DOHH2 (cell line): ENCODE data around the gene CA5A.

Experiments
- EZH2phosphoT487 ChIP-seq: fragments of 200-600 bp; sonication (generic); IDR thresholded peaks from 2 replicates; pipeline ENCODE4 v1.6.1; 2017; ENCODE audit warnings: borderline replicate concordance, mild to moderate bottlenecking, antibody characterized with exemption, low read length, moderate library complexity, mixed read lengths
- TF ChIP-seq, protein P1 (sequence below): fragments of 200-600 bp; sonication (generic); IDR thresholded peaks from one replicate; pipeline ENCODE4 v1.5.1; 2014; ENCODE audit warnings: antibody characterized with exemption, mild to moderate bottlenecking, low read depth, low read length; ENCODE audit not compliant: poor library complexity, severe bottlenecking

DNA sequence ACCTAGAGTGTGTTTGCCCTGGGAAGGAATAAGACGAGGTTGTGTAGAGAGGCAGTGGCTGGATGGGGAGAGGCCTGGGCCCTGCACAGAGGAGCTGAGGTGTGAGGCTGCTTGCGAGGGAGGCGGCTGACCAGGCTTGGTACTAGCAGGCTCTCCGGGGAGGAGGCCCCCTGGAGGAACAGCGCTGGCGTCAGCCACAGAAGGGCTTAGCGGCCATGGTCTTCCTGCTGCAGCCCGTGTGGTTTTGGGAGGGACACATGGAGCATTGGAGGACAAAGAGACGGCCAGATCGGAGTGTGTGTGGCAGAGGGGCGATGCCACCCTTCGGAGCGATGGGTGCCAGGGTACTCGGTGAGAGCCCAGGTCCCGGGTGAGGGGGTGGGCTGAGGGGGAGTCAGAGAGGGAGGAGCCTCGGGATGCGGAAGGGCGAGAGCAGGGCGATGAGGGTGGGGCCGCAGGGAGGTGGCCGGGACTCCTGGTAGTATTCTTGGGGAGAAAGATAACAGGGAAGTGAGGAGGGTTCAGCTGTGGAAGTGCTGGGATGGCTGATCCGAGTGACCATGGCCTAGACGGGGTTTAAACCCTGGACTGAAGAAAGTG is 23.2 kb upstream of the CA5A start:
- TF ChIP-seq, protein P1, sequence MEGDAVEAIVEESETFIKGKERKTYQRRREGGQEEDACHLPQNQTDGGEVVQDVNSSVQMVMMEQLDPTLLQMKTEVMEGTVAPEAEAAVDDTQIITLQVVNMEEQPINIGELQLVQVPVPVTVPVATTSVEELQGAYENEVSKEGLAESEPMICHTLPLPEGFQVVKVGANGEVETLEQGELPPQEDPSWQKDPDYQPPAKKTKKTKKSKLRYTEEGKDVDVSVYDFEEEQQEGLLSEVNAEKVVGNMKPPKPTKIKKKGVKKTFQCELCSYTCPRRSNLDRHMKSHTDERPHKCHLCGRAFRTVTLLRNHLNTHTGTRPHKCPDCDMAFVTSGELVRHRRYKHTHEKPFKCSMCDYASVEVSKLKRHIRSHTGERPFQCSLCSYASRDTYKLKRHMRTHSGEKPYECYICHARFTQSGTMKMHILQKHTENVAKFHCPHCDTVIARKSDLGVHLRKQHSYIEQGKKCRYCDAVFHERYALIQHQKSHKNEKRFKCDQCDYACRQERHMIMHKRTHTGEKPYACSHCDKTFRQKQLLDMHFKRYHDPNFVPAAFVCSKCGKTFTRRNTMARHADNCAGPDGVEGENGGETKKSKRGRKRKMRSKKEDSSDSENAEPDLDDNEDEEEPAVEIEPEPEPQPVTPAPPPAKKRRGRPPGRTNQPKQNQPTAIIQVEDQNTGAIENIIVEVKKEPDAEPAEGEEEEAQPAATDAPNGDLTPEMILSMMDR = no peak
- no peak for TF ChIP-seq EZH2phosphoT487
